ENCODE results near the gene ANGEL2. TPM values are rescaled to one million over a fixed set of nuclear protein-coding genes. Genes with fewer than 3 reads are reported as not detected.

Gene ANGEL2
- total RNA-seq, 1 experiment from 2014 or later: 25.5 TPM

GRCh38 chr1:212977781-212978645, 37.7 kb downstream of the ANGEL2 start:
- H3K4me1 ChIP-seq (ENCODE audit: control insufficient read depth in 1 of 2, insufficient read depth in 2 of 2, low read length in 2 of 2): no peaks in the 10 kb centered on the region
- intact Hi-C loops (cut with micrococcal nuclease): no loop called here
- H3K4me2 ChIP-seq (ENCODE audit: low read length): no peak overlapping the region
- TF ChIP-seq, protein P1, sequence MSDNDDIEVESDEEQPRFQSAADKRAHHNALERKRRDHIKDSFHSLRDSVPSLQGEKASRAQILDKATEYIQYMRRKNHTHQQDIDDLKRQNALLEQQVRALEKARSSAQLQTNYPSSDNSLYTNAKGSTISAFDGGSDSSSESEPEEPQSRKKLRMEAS (IDR thresholded peaks at IDR 0.05): no peak
- TF ChIP-seq JUND (IDR thresholded peaks at IDR 0.05): no peak
- TF ChIP-seq POLR2A (IDR thresholded peaks at IDR 0.05; ENCODE audit: borderline replicate concordance, extremely low read depth, insufficient read depth, insufficient read length): no peak
- H3K79me2 ChIP-seq (ENCODE audit: insufficient read depth, low read length): no peaks in the 10 kb centered on the region
- DNase-seq (ENCODE audit: low read depth, low spot score) (no peak), ATAC-seq (no peak)
- H3K4me3 ChIP-seq (replicated peaks in 1 of 2; ENCODE audit: low read depth in 1 of 2, low read length in 2 of 2): no peak overlapping the region
- no peaks in the 10 kb centered on the region; a peak in 1 of 4 replicates for H3K36me3 ChIP-seq (ENCODE audit: control insufficient read depth in 1 of 2, insufficient read depth in 2 of 2, low read length in 2 of 2)
- H3K27ac ChIP-seq (ENCODE audit: low read depth, low read length): no peak overlapping the region
- ChIA-PET POLR2A (no interaction called here), RAD21 (ENCODE audit: low non-redundant PET in 1 of 2, low total read pairs in 2 of 2, uncharacterized antibody in 2 of 2, unreplicated experiment in 2 of 2) (no interaction called here), CTCF (no interaction called here)
- H2AFZ ChIP-seq (ENCODE audit: low read depth, low read length, poor library complexity, severe bottlenecking): no peak overlapping the region
- no peaks in the 10 kb centered on the region for H3K9me2 ChIP-seq (ENCODE audit: insufficient read depth)
- no peaks in the 10 kb centered on the region for H3K9me3 ChIP-seq (ENCODE audit: control insufficient read depth in 1 of 2, insufficient read depth in 1 of 2, low read depth in 1 of 2, low read length in 2 of 2)
- H4K20me1 ChIP-seq (ENCODE audit: insufficient read depth): no peaks in the 10 kb centered on the region
- BruUV-seq (replicated peaks): no TSS peak
- no peaks in the 10 kb centered on the region for H3K27me3 ChIP-seq (ENCODE audit: insufficient read depth, low read length)
- H3K9ac ChIP-seq (ENCODE audit: low read length): no peak overlapping the region

- Histone ChIP-seq H3K9me2 (ENCODE audit: insufficient read depth) (no peaks in the 10 kb centered on the region), H3K27me3 (ENCODE audit: insufficient read depth, low read length) (no peaks in the 10 kb centered on the region), H3K4me2 (ENCODE audit: low read length) (no peak overlapping the region), H2AFZ (ENCODE audit: low read depth, low read length, poor library complexity, severe bottlenecking) (no peak overlapping the region), H3K27ac (ENCODE audit: low read depth, low read length) (no peak overlapping the region), H4K20me1 (ENCODE audit: insufficient read depth) (no peaks in the 10 kb centered on the region), H3K4me3 (replicated peaks in 1 of 2; ENCODE audit: low read depth in 1 of 2, low read length in 2 of 2) (no peak overlapping the region), H3K9ac (ENCODE audit: low read length) (no peak overlapping the region), H3K79me2 (ENCODE audit: insufficient read depth, low read length) (no peaks in the 10 kb centered on the region), H3K36me3 (ENCODE audit: control insufficient read depth in 1 of 2, insufficient read depth in 2 of 2, low read length in 2 of 2) (no peaks in the 10 kb centered on the region; a peak in 1 of 4 replicates), H3K9me3 (ENCODE audit: control insufficient read depth in 1 of 2, insufficient read depth in 1 of 2, low read depth in 1 of 2, low read length in 2 of 2) (no peaks in the 10 kb centered on the region), H3K4me1 (ENCODE audit: control insufficient read depth in 1 of 2, insufficient read depth in 2 of 2, low read length in 2 of 2) (no peaks in the 10 kb centered on the region)
- BruUV-seq (replicated peaks): no TSS peak
- RAD21 ChIA-PET (ENCODE audit: low non-redundant PET in 1 of 2, low total read pairs in 2 of 2, uncharacterized antibody in 2 of 2, unreplicated experiment in 2 of 2): no interaction called here
- TF ChIP-seq, protein P2, sequence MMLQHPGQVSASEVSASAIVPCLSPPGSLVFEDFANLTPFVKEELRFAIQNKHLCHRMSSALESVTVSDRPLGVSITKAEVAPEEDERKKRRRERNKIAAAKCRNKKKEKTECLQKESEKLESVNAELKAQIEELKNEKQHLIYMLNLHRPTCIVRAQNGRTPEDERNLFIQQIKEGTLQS (IDR thresholded peaks at IDR 0.05): no peak
- TF ChIP-seq SP1 (IDR thresholded peaks at IDR 0.05; ENCODE audit: low read depth) (no peak), EGR1 (IDR thresholded peaks at IDR 0.05; ENCODE audit: low read depth) (no peak), SIN3A (IDR thresholded peaks at IDR 0.05; ENCODE audit: low read depth) (no peak), CBX3 (IDR thresholded peaks at IDR 0.05; ENCODE audit: low read depth) (no peak), SRF (IDR thresholded peaks at IDR 0.05; ENCODE audit: low read depth) (no peak), EZH2 (IDR thresholded peaks at IDR 0.05) (no peak)
- TF ChIP-seq, protein P3, sequence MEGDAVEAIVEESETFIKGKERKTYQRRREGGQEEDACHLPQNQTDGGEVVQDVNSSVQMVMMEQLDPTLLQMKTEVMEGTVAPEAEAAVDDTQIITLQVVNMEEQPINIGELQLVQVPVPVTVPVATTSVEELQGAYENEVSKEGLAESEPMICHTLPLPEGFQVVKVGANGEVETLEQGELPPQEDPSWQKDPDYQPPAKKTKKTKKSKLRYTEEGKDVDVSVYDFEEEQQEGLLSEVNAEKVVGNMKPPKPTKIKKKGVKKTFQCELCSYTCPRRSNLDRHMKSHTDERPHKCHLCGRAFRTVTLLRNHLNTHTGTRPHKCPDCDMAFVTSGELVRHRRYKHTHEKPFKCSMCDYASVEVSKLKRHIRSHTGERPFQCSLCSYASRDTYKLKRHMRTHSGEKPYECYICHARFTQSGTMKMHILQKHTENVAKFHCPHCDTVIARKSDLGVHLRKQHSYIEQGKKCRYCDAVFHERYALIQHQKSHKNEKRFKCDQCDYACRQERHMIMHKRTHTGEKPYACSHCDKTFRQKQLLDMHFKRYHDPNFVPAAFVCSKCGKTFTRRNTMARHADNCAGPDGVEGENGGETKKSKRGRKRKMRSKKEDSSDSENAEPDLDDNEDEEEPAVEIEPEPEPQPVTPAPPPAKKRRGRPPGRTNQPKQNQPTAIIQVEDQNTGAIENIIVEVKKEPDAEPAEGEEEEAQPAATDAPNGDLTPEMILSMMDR (IDR thresholded peaks at IDR 0.05 in 2 of 3, conservative IDR thresholded peaks at IDR 0.05 in 1 of 3; ENCODE audit: borderline replicate concordance in 1 of 3, insufficient read depth in 1 of 3, low read depth in 2 of 3, low read length in 2 of 3): no peak
- TF ChIP-seq, protein P1 (IDR thresholded peaks at IDR 0.05): no peak
- ATAC-seq (no peak), DNase-seq (ENCODE audit: low read depth, low spot score) (no peak)
- POLR2A ChIA-PET: no interaction called here
- CTCF ChIA-PET: no interaction called here
- intact Hi-C loops (cut with micrococcal nuclease): no loop called here
Measured at GRCh38 chr1:212976586-212976985, 39.1 kb downstream of the ANGEL2 start.

Measured in HCT116 (cell line).